Lower leg skin (tissue), 3 donors: ENCODE results near the gene AMN.

Source experiments
- POLR2A ChIP-seq, 2 donors: fragments of 450-650 bp; IDR thresholded peaks; one replicate each; pipeline ENCODE4 v1.6.1; 2016 to 2017; ENCODE audit warnings: antibody characterized with exemption in 2 of 2, mild to moderate bottlenecking in 1 of 2, moderate library complexity in 1 of 2
- TF ChIP-seq, protein P1 (sequence below), 3 donors: fragments of 450-650 bp; IDR thresholded peaks; one replicate each; pipeline ENCODE4 v1.5.1; 2016; ENCODE audit warnings: antibody characterized with exemption in 3 of 3, mild to moderate bottlenecking in 3 of 3, moderate library complexity in 2 of 3

DNA sequence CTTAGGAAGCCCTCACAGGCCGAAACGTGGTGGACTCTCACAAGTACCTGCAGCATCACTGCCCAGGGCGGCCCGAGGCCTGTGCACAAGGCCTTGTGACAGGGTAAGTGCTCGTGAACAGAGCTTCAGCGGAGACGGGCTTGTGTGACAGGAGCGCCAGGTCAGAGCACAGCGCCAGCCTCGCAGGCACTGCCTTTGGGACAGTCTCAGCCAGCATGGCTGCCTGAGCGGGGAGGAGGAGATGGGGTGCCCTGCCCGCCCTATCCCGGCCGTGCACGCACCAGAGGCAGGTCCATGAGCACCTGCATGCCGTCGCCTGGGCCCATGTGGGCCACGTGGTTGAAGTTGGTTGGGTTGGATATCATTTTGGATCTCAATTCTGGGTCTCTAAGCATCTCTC lies 16.9 kb downstream of the AMN start:
- TF ChIP-seq, protein P1, sequence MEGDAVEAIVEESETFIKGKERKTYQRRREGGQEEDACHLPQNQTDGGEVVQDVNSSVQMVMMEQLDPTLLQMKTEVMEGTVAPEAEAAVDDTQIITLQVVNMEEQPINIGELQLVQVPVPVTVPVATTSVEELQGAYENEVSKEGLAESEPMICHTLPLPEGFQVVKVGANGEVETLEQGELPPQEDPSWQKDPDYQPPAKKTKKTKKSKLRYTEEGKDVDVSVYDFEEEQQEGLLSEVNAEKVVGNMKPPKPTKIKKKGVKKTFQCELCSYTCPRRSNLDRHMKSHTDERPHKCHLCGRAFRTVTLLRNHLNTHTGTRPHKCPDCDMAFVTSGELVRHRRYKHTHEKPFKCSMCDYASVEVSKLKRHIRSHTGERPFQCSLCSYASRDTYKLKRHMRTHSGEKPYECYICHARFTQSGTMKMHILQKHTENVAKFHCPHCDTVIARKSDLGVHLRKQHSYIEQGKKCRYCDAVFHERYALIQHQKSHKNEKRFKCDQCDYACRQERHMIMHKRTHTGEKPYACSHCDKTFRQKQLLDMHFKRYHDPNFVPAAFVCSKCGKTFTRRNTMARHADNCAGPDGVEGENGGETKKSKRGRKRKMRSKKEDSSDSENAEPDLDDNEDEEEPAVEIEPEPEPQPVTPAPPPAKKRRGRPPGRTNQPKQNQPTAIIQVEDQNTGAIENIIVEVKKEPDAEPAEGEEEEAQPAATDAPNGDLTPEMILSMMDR (IDR thresholded peaks at IDR 0.05): no peak
- no peak for TF ChIP-seq POLR2A (IDR thresholded peaks at IDR 0.05)
